A673 (cell line): ENCODE results near the gene STH. TPM values are rescaled to one million over a fixed set of nuclear protein-coding genes. Genes with fewer than 3 reads are reported as not detected.

Source experiments
- BruUV-seq: library from RNA; stranded (reverse); fragments of 400-500 nt; replicated peaks from 2 replicates; lab custom pipeline; 2021; lab: Mats Ljungman, UMichigan
- CTCF ChIA-PET: fragments of 300-600 bp; sonication (Branson Sonifier 250); formaldehyde crosslinking; loops from one replicate; lab custom pipeline; 2022; ENCODE audit warnings: antibody characterized with exemption; lab: Charles Lee
- POLR2A ChIA-PET: fragments of 300-600 bp; sonication (Branson Sonifier 250); formaldehyde crosslinking; loops from one replicate; lab custom pipeline; 2022; ENCODE audit warnings: antibody characterized with exemption; ENCODE audit not compliant: low non-redundant PET; lab: Charles Lee
- DNase-seq: peaks from one replicate; pipeline ENCODE4 v3.0.0-alpha.2; 2015; ENCODE audit warnings: low spot score
- H3K27ac ChIP-seq: fragments of 200-600 bp; sonication (generic); 2 replicates; pipeline ENCODE4 v1.5.1; 2016; ENCODE audit warnings: mixed run types, low read depth, mild to moderate bottlenecking, mixed read lengths, antibody characterized with exemption, low read length; ENCODE audit not compliant: poor library complexity, severe bottlenecking
- H3K27me3 ChIP-seq: fragments of 200-600 bp; sonication (generic); replicated peaks from 2 replicates; pipeline ENCODE4 v1.6.1; 2017; ENCODE audit warnings: mixed run types, low read depth, mild to moderate bottlenecking, mixed read lengths, antibody characterized with exemption, low read length; ENCODE audit not compliant: insufficient read depth, poor library complexity
- H3K36me3 ChIP-seq: fragments of 200-600 bp; sonication (generic); 2 replicates; pipeline ENCODE4 v1.6.1; 2016; ENCODE audit warnings: mixed run types, mild to moderate bottlenecking, mixed read lengths, antibody characterized with exemption, low read length; ENCODE audit not compliant: insufficient read depth, poor library complexity, severe bottlenecking
- H3K4me1 ChIP-seq: fragments of 200-600 bp; sonication (generic); 2 replicates; pipeline ENCODE4 v1.6.1; 2017; ENCODE audit warnings: mixed run types, mild to moderate bottlenecking, mixed read lengths, antibody characterized with exemption, low read length; ENCODE audit not compliant: insufficient read depth, poor library complexity, severe bottlenecking
- H3K4me3 ChIP-seq: fragments of 200-600 bp; sonication (generic); 2 replicates; pipeline ENCODE4 v1.5.1; 2016; ENCODE audit warnings: low read depth, mixed run types, mild to moderate bottlenecking, mixed read lengths, low read length; ENCODE audit not compliant: poor library complexity, severe bottlenecking
- H3K9me3 ChIP-seq: fragments of 200-600 bp; sonication (generic); 2 replicates; pipeline ENCODE4 v1.6.1; 2016; ENCODE audit warnings: mixed run types, low read depth, mild to moderate bottlenecking, mixed read lengths, antibody characterized with exemption, low read length; ENCODE audit not compliant: poor library complexity, severe bottlenecking
- EZH2 ChIP-seq: fragments of 200-600 bp; sonication (generic); IDR thresholded peaks from 2 replicates; pipeline ENCODE4 v1.6.1; 2017; ENCODE audit warnings: borderline replicate concordance, low read depth, mild to moderate bottlenecking, mixed read lengths, antibody characterized with exemption, low read length; ENCODE audit not compliant: poor library complexity, severe bottlenecking
- intact Hi-C: fragments of 100-400 bp; cut with micrococcal nuclease; formaldehyde crosslinking; loops from one replicate; pipeline ENCODE4 v1.10.0; 2022; ENCODE audit not compliant: unreplicated experiment
- total RNA-seq: library from RNA; stranded (reverse); gene quantifications from 2 replicates; pipeline ENCODE4 v1.2.3, GENCODE V29; 2021
- TF ChIP-seq, protein P1 (sequence below): fragments of 300-800, 200-600 bp; sonication (generic); conservative IDR thresholded peaks from 2 replicates; pipeline ENCODE4 v1.5.1; 2017; ENCODE audit warnings: low read depth, mild to moderate bottlenecking, antibody characterized with exemption, low read length, moderate library complexity, mixed read lengths

The STH gene
- total RNA-seq, 1 experiment from 2014 or later = not detected

- Histone ChIP-seq H3K4me3 (no peak overlapping the region), H3K27me3 (no peaks in the 10 kb centered on the region), H3K27ac (no peak overlapping the region), H3K36me3 (no peaks in the 10 kb centered on the region), H3K4me1 (no peaks in the 10 kb centered on the region), H3K9me3 (no peaks in the 10 kb centered on the region)
- ChIA-PET POLR2A (no interaction called here), CTCF (no interaction called here)
- BruUV-seq = no TSS peak
- intact Hi-C loops = no loop called here
- TF ChIP-seq EZH2 = no peak
- TF ChIP-seq, protein P1, sequence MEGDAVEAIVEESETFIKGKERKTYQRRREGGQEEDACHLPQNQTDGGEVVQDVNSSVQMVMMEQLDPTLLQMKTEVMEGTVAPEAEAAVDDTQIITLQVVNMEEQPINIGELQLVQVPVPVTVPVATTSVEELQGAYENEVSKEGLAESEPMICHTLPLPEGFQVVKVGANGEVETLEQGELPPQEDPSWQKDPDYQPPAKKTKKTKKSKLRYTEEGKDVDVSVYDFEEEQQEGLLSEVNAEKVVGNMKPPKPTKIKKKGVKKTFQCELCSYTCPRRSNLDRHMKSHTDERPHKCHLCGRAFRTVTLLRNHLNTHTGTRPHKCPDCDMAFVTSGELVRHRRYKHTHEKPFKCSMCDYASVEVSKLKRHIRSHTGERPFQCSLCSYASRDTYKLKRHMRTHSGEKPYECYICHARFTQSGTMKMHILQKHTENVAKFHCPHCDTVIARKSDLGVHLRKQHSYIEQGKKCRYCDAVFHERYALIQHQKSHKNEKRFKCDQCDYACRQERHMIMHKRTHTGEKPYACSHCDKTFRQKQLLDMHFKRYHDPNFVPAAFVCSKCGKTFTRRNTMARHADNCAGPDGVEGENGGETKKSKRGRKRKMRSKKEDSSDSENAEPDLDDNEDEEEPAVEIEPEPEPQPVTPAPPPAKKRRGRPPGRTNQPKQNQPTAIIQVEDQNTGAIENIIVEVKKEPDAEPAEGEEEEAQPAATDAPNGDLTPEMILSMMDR = no peak
- DNase-seq = no peak
Observed at GRCh38 chr17:45963283-45963682, 35.8 kb upstream of the STH start.

DNA sequence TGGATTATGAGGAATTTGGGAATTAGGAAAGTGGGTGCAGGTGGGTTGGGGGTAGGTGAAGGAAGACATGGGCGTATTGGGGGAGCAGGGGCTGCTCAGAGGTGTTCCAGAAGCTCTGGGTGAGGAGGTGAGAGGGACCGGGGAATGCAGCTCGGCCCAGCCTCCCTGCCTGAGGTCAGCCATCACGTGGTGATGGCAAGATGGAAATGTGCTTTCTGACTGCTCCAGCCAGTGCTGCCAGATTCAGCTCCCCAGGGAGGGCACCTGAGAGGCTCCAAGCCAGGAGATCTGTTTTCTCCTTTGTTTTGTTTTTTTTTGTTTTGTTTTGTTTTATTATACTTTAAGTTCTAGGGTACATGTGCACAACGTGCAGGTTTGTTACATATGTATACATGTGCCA lies 35.2 kb upstream of the STH start:
- POLR2A ChIA-PET = no interaction called here
- H3K9me3 ChIP-seq = no peaks in the 10 kb centered on the region
- no peaks in the 10 kb centered on the region for H3K4me1 ChIP-seq
- TF ChIP-seq, protein P1 = no peak
- no peak for TF ChIP-seq EZH2
- DNase-seq = no peak
- no peak overlapping the region for H3K27ac ChIP-seq
- CTCF ChIA-PET = no interaction called here
- no peaks in the 10 kb centered on the region for H3K36me3 ChIP-seq
- intact Hi-C loops = no loop called here
- no TSS peak for BruUV-seq
- no peak overlapping the region for H3K4me3 ChIP-seq
- H3K27me3 ChIP-seq = no peaks in the 10 kb centered on the region

DNA sequence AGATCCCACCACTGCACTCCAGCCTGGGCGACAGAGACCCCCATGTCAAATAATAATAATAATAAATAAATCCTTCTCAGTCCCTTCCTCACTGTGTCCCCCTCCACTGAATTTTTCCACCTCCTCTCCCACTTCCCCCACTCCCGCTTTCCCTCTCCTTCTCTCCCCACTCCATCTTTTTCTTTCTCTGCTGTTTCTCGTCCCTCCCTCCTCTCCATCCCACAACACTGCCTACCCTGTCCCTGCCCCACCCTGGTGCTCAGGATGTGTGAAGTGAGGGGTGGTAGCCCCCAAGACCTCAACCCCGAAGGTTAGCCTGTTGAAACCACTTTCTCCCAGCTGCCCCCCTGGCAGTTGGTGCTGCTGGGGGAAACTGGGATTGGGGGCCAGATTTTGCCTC lies 34.4 kb upstream of the STH start:
- no TSS peak for BruUV-seq
- CTCF ChIA-PET = no interaction called here

More for the DNA sequence above, 34.4 kb upstream of the STH start:
- Histone ChIP-seq H3K27me3 (no peaks in the 10 kb centered on the region), H3K36me3 (no peaks in the 10 kb centered on the region), H3K4me3 (no peak overlapping the region), H3K27ac (no peak overlapping the region), H3K9me3 (no peaks in the 10 kb centered on the region), H3K4me1 (no peaks in the 10 kb centered on the region)
- DNase-seq = no peak
- POLR2A ChIA-PET = no interaction called here
- TF ChIP-seq, protein P1 = no peak
- TF ChIP-seq EZH2 = no peak
- intact Hi-C loops = no loop called here
